ENCODE data around the gene SCAMP1.

SCAMP1 gene

DNA sequence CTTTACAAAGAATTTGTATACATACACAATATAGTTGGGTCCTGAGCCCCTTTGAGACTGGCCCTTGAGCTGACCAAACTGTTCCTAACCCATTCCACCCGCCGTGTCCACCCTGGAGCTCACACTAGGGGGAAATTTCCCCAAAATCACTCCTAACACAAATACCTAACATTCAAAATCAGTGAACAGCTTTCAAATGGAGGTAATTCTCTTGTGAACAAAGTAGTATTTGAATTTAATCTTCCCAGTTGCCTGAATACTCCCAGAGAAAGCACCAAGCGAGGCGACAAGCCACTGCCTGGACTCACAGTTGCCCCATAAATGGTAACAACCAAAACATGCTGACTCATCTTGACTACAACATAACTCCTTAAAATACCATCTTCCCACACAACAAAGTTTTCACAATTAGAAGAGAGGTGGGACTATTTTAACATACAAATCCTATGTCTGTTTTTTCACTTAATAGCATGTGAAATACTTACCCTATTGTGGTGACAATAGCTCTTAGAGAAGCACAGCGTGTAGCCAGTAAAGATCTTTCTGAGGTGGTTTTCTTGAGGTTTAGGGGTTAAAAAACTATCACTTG, 31.7 kb upstream of the SCAMP1 start:
- TF ChIP-seq, protein P1, sequence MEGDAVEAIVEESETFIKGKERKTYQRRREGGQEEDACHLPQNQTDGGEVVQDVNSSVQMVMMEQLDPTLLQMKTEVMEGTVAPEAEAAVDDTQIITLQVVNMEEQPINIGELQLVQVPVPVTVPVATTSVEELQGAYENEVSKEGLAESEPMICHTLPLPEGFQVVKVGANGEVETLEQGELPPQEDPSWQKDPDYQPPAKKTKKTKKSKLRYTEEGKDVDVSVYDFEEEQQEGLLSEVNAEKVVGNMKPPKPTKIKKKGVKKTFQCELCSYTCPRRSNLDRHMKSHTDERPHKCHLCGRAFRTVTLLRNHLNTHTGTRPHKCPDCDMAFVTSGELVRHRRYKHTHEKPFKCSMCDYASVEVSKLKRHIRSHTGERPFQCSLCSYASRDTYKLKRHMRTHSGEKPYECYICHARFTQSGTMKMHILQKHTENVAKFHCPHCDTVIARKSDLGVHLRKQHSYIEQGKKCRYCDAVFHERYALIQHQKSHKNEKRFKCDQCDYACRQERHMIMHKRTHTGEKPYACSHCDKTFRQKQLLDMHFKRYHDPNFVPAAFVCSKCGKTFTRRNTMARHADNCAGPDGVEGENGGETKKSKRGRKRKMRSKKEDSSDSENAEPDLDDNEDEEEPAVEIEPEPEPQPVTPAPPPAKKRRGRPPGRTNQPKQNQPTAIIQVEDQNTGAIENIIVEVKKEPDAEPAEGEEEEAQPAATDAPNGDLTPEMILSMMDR (IDR thresholded peaks at IDR 0.05), result no peak

DNA sequence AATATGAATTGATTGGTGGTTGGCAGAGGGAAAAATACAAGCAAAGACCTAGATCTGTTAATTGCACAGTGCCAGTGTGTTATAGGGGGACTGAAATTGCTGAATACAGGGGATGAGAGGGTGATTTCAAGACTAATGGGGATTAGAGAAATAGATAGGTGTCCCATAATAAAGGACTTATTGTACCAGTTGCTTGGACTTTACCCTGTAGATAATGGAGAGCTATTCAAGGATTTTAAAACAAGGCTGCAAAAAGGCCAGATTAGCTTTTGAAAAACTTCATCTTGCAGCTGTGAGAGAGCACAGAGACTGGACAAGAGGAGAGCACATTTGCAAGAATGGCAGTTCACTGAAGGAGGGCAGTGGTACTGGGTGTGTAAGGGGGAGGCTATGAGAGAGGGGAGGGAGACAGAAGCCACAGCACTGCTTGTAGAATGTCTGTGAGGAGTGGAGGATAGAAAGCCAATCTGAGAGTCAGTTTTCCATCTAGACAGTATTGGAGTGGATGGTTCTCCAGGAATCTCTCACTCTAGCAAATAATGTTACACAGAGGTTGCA, 28.8 kb upstream of the SCAMP1 start:
- TF ChIP-seq, protein P1 (IDR thresholded peaks at IDR 0.05), result no peak

DNA sequence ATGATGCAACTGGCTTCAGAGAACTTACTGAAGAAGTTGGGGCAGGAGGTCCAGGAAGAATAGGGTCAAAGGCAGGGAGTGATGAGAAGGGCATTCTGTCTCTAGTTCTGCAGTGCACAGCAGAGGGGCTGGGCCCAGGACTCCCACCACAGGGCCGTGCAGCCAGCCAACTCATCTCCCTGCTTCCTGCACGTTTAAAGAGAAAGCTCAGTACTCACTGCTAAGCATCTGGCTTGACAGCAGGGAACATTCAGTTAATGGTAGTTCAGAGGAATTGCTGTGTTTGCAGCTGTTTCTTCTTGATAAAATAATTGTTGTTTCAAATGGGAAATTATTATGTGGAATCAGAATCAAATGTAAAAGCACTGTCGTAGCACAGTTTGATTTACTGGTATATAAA, 25.6 kb upstream of the SCAMP1 start:
- TF ChIP-seq, protein P1 (IDR thresholded peaks at IDR 0.05), result no peak

GRCh38 chr5:78335976-78336375, 24.4 kb upstream of the SCAMP1 start:
- TF ChIP-seq, protein P1 (IDR thresholded peaks at IDR 0.05), result no peak

DNA sequence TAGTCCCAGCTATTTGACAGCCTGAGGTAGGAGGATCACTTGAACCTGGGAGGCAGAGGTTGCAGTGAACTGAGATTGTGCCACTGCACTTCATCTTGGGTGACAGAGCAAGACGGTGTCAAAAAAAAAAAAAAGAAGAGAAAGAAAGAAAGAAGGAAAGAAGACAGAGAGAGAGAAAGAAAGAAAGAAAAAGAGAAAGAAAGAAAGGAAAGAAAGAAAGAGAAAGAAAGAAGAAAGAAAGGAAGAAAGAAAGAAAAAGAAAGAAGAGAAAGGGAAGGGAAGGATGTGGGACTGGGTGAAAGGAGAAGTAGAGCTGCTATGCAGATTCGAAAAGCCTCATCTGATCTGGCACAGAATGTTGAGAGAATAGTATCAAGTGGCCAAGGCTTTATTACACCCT, 23.7 kb upstream of the SCAMP1 start:
- TF ChIP-seq, protein P1 (IDR thresholded peaks at IDR 0.05), result no peak

DNA sequence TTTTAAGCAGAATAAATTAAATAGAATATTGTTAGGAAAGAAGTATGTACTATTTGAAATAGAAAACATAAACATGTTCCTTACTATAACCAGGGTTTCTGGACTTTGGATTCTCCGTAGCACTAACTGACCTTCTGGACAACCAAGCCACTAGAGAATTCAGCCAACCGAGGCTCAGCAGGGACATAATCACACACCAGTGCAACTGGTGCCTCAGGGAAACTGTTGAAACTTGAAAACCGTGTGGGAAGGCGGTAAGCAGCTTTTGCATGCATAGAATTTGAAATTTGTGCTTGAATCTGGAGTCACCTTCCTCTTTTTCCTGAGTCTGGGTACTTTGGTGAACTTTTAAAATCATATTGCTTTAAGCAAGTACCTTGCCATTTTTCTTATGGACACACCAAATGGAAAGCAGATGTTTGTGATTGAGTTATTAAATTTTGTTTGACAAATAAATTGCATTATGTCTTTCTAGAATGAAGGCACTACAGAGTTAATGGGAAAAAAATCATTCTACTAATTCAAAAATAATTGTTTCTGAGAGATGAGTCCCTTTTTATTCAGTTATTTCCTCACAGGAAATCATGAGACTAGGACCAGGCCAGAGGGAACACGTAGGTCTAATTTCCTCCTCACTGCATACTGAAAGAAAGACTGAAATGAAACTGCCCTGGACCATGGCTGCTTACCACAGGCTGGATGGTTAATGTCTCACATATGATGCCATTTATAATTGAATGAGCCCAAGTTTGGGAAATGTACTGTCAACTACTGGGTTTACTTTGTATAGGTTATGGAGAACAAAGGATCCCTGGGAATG, 20.6 kb upstream of the SCAMP1 start:
- TF ChIP-seq, protein P1 (IDR thresholded peaks at IDR 0.05), result no peak

DNA sequence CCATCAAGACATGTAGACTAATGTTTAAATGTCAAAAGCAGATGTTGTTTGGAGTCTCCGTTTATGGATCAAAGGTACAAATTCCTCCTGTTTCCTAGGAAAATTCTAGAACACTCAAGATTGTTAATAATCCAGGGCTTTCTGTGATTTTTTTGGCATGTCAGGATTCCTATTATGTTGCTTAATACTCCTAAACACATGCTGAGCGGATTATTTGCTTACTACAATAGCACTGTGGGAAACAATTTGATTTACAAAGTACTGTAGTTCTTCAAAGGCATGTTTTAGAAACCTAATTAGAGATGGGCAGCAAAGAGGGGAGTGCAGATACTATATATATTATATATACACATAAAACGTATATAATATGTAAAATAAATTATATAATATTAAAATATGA, 19.0 kb upstream of the SCAMP1 start:
- TF ChIP-seq, protein P1 (IDR thresholded peaks at IDR 0.05), result no peak
